HG03196 (cell line): Measurements from ENCODE around the gene FBXO48.
"Not testable (repeated sequence)": the region's sequence is repeated elsewhere in the genome, so short reads cannot be mapped to it uniquely, and the experiment has no call there.

Source experiments
- ATAC-seq: cut with Tn5 transposase; IDR thresholded peaks from one replicate; pipeline ENCODE4 v1.9.1; 2021; ENCODE audit not compliant: unreplicated experiment

FBXO48 gene, protein sequence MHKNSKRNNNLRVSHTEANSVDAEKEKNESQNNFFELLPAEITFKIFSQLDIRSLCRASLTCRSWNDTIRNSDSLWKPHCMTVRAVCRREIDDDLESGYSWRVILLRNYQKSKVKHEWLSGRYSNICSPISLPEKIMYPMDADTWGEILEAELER

DNA sequence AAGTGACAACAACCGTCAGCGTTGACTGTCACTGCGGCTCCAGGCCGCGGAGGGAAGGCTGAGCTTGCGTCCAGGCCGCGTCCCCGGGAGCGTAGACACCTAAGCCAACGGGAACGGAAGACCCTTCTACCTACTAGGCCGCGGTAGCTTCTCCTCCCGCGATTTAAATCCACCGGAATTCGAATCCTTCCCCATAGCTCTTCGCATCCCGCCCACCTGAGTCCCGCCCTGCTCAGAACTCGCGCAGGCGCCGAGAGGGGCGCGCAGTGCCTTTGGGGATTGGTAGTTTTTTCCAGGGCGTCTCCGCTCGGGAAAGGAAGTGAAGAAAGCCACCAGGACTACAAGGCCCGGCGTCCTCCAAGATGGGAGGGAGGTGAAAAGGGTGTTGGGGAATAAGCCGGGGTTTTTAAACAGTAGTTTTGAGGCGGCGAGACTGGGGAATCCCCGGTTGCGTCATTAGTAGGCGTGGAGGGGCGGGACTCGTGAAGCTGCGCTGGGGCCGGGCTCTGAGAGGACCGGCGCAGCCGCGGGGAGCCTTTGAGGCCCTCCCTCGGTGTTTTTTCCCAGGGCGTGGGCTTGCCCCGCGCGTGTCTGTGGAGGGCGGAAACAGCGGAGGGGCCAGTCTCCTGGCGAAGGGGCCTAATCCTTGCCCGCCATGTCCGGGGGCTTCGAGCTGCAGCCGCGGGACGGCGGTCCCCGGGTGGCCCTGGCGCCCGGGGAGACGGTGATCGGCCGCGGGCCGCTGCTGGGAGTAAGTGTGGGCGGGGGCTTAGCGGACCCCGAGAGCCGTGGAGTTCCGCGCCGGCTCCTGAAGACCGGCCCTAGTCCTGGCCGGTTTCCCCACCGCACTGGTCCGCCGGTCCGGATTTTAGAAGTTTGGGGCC is at the start of gene FBXO48, which contains the start of gene APLF:
Gene FBXO48, minus strand, starts transcription at position 218 of the 884 bp plus-strand sequence. CDS start 2,149 bp downstream, outside the sequence.
Gene APLF, plus strand, starts transcription at position 509 of the 884 bp plus-strand sequence. Its CDS starts 147 bp downstream, at position 656.
- ATAC-seq, result peak; percentile 98

DNA sequence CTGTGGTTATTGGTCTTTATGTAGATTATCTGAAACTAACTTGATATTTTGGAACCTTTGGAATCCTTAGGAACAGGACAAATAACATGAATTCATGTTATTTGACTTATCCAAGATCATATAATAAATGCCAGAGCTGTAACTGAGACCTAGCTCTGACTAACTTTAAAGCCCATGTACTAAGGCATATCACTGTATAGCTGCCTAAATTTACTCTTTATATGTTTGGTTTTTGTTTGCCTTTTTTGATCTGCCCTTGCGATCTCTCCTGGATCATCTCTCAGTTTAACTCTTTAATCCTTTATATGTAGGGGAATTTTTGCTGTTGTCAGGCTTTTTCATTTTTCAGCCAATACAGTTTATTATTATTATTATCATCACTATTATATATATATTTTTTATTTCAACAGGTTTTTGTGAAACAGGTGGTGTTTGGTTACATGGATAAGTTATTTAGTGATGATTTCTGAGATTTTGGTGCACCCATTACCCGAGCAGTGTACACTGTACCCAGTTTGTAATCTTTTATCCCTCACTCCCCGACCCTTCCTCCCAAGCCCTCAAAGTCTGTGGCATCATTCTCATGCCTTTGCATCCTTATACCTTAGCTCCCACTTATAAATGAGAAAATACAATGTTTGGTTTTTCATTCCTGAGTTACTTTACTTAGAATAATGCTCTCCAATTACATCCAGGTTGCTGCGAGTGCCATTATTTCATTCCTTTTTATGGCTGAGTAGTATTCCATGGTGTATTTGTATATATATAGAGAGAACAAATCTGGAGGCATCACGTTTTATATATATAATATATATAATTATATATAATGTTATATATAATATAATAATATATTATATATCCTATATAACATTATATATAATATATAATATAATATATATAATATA is 49.2 kb upstream of the FBXO48 start:
- no peak for ATAC-seq

DNA sequence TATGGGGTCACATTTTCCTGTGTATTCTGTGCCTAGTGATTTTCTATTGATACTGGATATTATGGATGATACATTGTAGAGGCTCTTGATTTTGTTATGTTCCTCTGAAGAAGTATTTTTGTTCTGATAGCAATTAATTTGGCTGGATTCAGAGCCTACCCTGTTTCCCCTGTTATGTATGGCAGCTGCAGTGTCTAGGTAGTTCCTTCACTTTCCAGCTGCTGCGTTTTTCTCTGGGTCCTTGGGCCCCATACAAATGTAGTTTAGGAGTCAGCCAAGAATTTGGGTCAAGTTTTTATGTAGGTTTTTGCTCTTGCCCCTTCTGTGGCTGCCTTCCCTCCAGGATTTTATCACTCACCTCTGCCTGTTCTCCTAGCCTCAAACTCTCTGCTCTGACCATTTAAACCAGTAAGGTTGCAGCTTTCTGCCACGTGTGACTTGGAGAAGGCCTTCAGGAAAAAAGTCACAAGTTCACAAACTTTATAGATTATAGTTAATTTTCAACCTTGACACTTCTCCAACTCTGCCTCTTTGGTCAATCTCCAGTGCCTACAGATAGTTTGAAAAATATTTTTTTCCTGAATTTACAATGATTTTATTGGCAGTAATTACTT is 47.3 kb upstream of the FBXO48 start:
- ATAC-seq, result no peak

DNA sequence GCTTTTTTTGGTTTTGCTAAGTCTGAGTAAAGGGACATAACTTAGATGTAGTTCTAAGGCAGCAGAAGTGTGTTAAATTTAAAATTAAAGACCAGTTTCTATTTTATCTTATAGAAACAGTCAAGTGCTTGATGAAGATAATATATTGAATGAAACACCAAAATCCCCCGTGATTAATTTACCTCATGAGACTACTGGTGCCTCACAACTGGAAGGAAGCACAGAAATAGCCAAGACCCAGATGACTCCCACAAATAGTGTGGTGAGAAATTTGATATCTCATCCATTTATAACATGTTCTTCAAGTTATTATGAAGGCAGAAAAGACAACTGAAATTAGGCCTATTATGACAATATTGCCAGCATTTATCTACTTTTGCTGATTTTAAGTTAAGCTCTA is 45.9 kb upstream of the FBXO48 start:
- no peak for ATAC-seq

DNA sequence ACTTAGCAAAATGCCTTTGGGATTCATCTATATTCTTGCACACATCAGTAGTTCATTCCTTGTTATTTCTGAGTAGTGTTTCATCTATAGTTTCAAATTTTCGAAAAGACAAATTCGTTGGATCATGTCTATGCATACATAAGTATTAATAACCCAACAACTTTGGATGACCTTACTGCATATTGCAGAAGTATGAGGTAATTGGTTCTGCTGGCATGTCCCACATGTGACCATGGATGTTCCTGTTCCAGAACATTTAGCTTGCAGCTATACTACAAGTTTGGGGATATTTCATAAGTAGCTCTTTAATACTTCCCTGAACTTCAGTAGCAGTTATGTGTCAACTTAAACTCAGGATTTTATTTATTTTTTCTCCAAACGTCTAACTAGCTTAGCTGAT is 45.2 kb upstream of the FBXO48 start:
- no peak for ATAC-seq

DNA sequence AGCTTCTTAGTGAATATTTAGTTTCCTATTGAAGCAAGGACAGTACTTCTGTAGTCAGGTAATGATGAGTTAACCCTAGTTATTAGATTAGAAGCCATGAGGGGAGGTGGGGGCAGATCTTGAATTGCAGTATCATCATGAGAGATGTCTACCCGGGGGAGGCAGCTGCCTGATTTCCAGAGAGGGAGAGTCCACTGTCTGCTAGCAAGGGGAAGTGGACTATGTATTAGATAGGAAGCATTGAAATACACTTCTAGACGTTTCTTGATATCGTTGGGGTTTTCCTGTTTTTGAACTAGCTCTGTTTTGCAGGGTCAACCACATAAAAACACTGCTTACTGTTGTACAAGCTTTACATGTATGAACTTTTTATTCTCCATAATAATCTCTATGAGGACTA is 39.1 kb upstream of the FBXO48 start:
- no peak for ATAC-seq

DNA sequence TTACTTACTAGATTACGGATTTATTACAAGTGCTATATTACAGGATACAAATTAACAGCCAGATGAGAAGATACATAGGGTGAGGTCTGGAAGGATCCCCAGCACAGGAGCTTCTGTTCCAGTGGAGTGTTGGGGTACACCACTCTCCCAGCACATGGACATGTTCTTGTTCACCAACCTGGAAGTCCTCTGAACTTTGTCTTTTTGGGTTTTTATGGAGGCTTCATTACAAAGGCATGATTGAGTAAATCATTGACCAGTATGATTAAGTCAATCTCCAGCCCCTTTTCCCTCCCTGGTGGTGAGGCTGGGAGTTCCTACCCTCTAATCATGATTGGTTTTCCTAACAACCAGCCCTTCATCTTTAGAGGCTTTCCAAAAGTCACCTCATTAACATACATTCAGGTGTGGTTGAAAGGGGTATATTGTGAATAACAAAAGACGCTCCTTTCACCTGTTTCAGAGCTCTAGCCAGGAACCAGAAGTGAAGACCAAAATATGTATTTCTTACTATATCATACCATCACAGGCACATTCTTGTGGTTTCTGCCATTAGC is 38.6 kb upstream of the FBXO48 start:
- ATAC-seq, result no peak

DNA sequence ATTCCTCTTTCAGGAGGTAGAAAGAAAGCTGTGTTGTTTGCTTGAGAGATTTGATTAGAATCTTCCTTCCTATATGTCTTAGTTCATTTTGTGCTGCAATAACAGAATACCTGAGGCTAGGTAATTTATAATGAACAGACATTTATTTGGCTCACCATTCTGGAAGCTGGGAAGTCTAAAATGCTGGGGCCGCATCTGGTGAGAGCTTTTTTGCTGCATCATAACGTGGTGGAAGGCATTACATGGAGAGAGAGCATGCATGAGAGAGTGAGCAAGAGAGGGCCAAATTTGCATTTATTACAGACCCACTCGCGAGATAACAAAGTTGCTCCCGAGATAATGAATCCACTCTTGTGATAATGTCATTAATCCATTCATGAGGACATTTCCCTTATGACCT is 34.7 kb upstream of the FBXO48 start:
- ATAC-seq, result no peak

DNA sequence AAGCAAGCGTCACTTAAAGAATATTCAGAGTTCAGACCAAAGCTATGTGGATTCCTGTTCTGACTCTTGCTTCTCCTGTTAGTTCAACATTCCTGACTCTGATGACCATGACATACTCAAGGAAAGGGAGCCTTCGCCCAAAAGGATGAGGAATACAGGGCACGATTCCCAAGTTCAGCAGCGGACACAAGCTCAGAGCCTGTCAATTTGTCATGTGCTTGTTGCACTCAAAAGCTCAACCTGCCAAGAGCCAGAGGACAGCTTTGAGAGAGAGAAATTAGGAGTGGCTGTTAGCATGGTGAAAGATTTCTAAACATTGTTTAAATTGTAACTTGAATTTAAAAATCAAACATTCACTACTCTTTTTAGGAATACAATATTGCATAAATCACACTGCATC is 33.6 kb upstream of the FBXO48 start:
- no peak for ATAC-seq

DNA sequence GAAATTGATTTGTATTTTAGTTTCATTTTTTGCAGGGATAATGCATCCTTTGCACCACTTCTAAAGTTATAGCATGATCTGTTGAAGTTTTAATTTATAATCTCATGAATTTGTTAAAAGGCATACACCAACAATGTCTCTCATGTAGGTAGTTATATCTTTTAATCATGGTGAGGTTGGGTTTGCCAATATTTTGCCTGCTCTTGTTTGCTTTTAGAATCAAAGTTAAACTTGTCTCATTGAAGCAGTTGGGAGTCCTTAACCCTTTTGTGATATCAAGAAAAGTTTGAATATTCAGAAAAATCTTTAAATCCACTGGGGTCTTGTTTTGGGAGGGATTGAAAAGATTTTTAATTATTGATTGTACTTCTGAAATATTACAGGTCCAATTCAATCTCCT is 32.0 kb upstream of the FBXO48 start:
- ATAC-seq, result no peak

DNA sequence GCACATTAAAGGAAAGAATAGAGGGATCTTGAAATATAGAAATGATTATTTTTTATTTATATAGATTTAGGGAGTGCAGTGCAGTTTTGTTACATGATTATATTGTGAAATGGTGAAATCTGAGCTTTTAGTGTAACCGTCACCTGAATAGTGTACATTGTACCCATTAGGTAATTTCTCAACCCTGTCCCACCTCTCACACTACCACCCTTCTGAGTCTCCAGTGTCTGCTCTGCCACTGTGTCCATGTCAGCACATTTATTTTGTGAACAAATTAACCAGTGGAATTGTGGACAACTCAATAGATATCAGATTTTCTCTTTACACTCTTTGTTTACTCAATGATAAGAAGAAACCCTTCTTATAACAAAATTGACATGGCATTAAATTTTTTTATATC is 24.5 kb upstream of the FBXO48 start:
- no peak for ATAC-seq

DNA sequence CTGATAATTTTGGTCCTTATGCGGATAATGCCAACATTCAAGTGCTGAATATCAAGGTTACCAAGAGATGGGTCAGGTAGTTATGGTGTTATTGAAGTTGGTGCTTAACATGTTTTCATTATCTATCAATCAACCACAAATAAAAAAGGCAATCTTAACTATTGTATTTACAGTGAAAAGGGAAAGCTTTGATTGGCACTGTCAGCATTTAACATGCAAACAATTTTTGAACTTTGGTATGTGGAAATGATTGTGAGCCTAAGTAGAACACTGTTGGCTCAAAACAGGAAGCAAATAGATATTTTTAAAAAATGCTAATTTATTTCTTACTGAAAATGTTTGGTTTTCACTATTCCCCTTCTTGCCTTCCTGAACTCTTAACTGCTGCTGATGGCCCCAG is 22.2 kb upstream of the FBXO48 start:
- ATAC-seq, result no peak

DNA sequence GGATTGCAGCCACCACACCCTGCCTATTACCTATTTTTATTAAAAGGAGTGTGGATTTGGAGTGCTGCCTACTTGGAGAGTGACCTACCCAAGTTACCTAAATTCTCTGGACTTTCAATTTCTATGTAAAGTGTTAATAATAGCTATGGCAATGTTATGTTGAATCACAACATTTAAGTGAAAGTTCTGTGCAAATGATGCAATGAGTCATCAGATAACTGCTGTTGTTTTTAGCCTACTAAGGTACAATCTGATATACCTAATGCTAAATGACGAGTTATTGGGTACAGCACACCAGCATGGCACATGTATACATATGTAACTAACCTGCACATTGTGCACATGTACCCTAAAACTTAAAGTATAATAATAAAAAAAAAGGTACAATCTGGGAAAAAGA is 21.5 kb upstream of the FBXO48 start:
- not testable (repeated sequence) for ATAC-seq

DNA sequence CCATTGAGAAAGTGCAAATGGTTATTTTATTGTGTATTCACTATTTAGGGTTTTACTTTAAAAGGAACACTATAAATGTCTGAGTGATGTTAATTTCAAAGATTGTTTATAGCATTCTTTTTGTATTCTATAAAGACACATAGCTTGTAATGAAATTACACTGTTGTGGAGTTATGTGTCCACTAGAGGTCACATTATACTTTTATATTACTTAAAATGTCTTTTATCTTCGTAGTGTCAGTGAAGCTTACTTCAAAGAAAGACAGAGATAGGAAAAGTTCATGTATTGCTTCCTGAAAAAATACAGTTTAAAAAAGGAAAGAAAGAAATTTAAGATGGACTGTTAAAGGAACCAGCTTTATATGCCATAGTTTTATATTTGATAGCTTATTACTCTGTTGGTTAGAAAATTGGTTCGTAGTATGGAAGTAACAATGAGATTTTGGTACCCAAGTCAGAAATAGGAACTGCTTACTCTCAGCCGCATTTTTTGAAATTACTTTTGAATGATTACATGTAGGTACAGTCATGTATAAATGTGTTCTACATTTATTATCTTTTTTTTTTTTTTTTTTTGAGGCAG is 20.8 kb upstream of the FBXO48 start:
- no peak for ATAC-seq

DNA sequence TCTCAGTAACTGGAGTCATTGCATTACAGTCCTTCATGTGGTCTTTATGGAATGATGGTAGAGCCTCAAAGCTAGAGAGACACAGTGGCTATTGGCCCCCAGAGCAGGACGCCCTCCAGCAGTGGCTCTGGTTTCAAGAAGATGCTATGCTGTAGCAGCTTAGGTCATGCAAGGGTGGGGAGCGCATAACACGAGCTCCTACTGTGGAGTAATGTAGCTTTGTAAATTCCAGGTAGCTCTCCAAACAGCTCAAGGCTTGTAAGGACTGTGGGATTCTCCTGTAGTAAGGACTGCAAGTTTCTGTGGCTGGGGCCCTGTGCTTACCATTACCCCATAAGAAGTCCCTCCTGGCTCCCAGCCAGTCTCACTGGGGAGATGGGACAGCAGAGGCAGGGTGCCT is 15.9 kb upstream of the FBXO48 start:
- ATAC-seq, result no peak

DNA sequence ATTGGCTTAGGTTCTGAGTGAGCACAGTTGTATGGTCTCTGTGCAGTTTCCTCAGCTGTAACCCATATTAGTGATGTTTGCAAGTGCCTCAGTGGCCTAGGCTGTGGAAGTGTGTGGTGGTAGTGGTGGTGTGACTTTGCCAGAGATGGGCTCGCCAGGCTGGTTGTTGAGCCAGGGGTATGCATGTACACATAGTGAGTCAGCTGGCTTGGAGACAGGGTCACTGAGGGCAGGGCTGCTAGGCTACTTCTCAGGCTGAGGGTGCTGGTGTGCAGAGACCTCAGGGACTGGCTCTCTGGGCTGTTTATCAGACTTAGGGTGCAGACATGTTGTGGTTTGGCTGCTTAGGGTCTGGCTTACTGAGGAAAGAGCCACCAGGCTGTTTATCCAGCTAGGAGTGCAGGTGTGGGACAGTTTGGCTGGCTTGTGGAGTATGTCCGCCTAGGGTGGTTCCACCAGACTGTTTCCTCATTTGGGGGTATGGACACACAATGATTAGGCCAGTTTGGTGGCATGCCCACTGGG is 15.3 kb upstream of the FBXO48 start:
- ATAC-seq, result no peak

DNA sequence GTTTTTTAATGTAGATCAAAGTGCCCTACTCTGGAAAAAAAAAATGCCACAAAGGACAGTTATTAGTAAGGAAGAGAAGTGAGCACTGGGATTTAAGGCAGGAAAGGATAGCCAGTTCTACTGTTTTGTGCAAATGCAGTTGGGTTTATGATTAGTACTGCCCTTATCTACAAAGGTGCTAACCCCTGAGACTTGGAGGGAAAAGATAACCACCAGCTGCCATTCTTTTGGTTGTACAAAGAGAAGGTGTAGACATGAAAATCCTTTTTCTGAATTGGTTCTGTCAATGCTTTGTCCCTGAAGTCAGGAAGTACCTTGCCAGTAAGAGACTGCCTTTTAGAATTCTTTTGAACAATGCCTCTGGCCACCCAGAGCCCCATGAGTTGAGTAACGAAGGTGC is 11.6 kb upstream of the FBXO48 start:
- ATAC-seq, result no peak

DNA sequence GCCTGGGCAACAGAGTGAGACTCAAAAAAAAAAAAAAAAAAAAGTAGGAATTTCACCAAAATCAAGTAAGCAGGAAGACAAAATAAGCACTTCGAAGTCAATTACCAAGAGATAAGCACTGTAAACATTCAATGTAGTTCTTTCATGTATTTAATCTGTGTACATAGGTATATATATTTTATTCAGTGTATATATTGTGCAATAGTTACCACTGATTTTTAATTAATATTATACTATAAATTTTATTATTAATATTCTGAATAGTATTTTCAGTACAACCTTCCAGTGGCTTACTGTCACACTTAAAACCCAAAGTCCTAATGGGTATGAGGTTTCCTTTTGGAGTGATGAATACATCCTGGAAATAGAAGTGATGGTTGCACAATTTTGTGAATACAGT is 9.4 kb upstream of the FBXO48 start:
- ATAC-seq, result no peak

DNA sequence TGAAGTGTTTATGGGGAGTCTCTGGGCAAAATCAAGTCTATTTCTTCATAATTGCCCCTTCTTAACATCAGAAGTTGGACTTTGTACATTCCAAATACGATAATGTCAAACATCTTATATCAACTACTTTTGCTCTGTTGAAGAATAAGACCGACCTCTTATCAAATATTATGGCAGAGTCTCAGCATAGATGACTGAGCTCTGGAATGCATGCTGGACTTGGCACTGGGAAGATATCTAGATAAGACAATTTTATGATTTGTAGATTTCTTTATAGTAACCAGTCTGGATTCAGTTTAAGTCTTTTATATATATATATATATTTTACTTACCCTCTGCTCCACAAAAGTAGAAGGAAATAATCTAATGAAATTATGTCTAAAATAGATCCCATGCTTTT is 8.5 kb upstream of the FBXO48 start:
- ATAC-seq, result no peak

DNA sequence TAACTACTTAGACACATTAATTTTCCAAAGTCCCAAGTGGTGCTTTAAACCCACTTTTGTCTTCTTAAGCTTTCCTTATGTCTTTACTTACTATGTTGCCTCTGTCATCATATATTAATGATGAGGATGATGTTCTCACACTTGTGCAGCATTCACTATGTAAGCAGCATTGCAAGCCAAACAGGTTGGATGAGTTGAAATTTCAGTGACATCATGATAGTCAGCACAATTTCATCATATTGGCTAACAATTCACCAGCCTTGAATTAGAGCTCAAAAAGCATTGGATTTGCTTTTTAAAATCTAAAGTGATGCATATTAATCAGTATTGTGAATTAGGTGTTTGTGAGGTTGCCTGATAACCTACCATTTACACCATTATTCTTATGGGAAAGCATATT is 8.0 kb upstream of the FBXO48 start:
- no peak for ATAC-seq
